ENCODE results near the gene SMCO4.

Gene SMCO4

DNA sequence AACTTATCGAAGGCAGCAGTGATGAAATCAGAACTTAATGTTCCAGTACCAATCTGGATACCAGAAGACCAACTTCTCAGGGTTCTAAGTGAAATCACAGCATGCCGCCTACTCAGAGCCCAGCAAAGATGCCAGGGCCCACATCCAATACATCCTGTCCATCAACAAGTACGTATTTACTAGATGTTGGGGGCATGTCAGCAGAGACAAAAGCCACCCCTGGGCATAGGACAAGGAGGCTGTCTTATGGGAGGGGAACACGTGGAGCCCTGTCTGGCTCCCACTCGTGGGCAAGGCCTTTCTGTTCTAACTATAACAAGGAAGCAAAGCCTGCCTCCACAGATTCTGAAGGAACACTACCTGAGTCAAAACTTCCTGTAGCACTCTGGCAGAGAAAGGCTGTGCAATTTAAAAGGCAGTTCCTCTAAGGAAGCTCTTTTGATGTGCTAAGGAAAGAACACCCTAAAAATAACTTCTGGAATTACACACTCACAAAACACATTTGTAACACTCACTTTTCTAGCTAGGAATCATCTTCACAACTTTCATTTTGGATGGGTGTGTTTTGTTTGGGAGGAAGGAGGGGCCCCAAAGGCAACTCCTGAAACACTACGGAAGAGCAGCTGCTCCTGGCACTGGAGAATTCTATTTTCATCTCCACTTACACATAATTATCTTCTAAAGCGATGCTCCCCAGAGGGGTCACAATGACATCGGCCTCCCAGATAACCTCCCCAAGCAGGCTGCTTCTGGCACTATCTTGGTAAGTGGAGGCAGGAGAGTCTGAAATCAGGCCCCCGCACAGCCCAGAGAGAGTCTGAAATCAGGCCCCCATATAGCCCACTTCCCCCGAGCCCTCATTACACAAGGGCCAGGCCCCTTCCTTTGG, 14.2 kb downstream of the SMCO4 start:
- no peak for DNase-seq (ENCODE audit: low read depth in 2 of 2)

DNA sequence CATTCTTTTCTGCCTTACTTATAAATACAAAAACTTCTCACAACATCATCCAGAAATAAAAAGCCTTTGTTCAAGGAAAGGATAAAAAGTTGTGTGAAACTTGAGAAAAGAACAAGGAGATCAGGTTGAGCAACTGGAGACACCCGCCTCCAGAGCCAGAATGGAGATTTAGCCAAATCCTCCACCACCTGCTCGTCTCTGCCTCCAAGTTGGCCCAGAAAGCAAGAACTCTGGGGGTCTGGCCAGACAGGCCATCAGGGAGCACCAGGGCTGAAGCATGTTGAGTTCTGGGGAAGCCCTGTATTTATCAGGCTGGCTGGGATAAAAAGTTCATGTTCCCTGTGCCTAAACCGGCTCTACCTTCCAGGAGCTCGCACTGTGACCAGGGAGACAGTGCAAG, 14.9 kb downstream of the SMCO4 start:
- no peak for DNase-seq (ENCODE audit: low read depth in 2 of 2)

DNA sequence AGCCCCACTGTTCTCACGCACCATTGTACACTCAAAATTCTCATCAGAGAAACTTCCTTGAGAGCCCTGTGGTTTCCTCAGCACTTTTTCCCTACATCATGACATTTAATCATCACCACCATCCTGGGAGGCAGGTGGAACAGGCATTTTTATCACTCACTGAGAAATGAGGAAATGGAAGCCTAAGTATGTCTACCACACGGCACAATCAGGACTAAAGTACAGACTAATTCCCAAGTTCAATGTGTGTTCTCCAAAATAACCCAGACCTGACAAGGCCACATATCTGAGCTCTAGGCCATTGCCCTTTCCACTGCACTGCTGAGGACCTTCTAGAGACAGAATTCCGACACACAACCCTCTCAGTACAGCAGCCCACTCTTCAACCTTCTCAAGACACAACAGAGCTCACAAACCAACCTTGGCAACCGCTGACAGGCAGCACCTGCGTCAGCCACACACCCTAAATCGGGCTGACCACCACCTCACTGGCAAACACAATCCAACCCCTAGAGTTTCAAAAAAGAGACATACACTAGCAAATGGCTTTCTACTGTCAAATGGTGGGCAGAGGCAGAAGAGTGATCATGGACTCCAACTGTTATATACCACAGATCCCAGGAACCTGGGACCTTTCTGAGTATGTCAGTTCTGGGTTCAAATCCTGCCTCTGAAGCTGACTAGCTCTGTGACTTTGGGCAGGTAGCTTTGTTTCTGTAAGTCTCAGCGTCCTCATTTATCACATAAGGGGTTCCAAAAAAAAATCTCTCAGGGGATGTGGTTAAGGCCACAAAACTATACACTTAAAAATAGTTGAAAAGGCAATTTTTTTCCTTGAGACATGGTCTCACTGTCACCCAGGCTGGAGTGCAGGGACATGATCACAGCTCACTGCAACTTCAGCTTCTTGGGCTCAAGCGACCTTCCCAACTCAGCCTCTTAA, 16.3 kb downstream of the SMCO4 start:
- DNase-seq (ENCODE audit: low read depth in 2 of 2): no peak

GRCh38 chr11:93526346-93526633, 16.9 kb downstream of the SMCO4 start:
- no peak for DNase-seq (ENCODE audit: low read depth in 2 of 2)

DNA sequence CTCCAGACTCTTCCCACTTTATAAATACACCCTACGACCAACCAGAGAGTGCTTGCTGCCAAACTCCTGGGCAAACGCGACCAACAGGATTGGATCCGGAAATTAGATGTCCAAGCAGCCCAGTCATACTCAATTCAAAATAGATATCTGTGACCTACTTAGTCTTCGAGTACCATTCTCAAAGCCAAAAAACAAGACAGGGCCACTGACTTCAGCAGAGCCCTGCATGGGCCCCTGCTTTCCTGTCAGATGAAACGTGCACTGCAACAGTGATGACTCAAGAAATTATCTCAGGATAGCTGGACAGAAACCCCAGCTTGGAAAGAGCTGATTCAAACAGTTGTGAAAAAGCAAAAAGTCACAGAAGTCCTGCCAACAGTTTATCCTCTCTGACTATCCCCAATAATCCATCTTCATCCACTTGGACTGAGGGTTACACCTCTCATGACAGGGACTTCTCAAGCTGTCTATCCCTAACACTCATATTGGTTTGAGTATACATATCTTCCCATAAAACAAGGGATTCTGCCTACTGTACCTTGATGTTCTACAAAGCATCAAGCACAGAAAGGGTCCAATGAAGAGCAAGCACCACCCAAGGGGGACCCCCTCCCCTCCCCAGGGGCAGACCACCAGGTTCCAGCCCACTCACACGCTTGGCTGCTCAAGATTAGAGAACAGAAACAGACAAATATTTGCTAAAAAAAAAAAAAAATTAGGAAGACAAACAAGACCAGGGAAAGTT, 17.4 kb downstream of the SMCO4 start:
- DNase-seq (ENCODE audit: low read depth in 2 of 2): no peak

DNA sequence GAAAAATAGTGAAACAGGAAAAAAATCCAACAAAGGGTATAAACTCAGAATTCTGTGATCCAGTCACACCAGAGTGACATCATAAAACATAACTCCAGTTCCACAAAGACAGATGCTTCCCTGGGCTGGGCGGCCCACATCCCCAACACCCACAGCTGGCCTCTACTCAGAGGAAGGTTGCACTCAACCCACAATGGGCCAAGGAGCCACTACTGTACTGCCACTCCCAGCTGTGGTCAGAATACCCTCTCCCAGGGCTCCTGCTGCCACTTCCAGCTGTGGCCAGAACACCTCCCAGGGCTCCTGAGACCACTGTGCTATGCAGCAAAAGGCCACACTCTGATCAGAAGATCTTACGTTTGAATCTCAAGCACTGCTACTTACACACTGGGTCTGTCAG, 18.3 kb downstream of the SMCO4 start:
- no peak for DNase-seq (ENCODE audit: low read depth in 2 of 2)

- no peak for DNase-seq (ENCODE audit: low read depth in 2 of 2)
Measured at GRCh38 chr11:93524173-93524536, 19.0 kb downstream of the SMCO4 start.

DNA sequence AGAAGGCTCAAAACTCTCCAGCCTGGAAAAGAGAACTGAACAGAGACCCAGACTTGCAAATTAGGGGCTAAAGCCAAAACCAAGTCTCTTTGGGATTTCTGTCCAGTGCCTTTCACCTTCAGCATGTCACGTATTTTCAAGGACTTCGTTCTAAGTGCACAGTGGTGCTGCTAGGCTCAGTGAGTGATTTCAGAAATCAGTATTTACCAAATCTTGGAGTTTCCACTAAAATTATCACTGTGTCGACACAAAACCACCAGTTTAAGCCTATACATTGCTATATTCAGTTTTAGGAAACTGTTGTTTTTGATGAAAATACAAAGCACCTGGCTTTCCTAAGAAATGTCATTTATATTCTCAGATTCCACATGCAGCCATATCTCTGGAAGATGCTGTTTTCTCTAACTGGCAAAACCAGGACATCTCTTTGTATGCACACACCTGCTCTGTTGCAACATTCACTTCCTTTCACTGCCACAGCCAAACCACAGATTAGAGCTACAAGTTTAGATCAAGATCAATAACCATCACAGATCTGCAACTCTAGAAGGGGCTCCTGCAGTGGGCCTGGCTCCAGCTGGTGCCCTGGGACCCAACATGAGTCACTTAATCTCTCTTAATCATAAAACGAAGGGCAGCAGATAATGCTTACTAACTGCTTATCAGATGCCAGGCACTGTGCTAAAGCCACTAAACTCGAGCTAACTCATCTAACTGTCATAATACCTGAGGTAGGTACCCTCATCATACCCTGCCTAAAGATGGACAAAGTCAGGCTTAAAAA, 22.3 kb downstream of the SMCO4 start:
- no peak for DNase-seq (ENCODE audit: low read depth in 2 of 2)

DNA sequence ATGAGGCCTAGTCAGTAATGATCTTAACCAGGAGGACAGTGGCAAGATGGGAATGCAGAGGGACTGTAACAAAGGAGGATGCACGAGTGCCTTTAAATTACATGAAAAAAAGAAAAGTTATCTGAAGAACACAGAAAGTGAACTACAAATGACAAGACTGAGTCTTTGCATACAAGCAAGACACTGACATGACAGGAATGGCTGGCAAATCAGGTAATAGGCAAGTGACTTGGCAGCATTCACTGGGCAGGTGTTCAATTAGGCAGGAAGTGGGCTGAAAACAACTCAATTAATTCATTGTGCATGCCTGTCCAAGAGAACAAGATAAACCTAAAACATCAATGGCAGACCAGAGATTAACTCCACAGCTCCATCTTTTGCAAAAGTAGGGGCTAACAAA, 24.0 kb downstream of the SMCO4 start:
- DNase-seq (ENCODE audit: low read depth in 2 of 2): no peak

DNA sequence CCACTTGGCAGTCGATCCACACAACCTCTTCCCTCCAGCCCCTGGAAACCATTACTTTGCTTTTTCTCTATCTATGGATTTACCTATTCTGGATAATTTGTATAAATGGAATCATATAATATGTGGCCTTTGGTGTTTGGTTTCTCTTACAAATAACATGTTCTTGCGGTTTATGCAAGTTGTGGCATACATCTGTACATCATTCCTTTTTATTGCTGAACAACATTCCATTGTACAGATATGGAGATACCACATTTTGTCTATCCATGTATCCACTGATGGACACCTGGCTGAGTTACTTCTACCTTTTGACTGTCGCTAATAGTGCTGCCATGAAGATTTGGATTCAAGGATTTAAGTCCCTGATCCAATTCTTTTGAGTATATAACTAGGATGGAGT, 25.1 kb downstream of the SMCO4 start:
- DNase-seq (ENCODE audit: low read depth in 2 of 2): no peak

DNA sequence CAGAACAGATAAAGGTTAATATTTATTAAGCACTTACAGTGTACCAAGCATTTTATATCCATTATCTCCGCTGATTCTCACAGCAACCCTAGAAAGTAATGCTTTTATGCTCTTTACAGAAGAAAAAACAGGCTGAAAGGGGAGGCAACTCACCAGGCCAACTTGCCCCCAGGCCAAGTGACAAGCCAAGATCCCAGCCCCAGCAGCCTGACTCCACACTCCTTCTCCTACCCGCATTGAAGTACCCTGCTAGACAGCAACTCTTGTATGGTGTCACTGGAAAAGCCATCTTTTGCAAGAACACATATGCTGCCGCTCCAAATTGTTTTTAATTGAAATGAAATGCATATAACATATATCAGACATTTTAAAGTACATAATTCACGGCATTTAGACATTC, 25.6 kb downstream of the SMCO4 start:
- no peak for DNase-seq (ENCODE audit: low read depth in 2 of 2)

DNA sequence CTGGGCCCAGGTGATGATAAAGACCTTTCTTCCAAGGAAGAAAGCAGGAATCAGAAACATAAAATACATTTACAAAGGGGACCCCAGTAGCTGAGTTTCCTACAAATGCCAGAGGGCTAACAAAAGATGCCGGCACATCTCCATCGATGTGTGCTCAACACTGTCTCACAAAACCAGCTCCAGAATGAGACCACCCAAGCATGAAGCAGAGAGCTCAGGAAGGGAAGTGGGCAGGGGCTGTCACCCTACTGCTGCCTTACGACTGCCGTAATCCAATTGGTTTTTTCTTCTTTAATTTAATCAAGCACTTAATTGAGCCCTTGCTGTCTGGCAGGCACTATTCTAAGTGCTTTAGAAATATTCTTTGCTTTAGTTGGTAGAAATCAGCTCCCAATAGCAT, 26.1 kb downstream of the SMCO4 start:
- no peak for DNase-seq (ENCODE audit: low read depth in 2 of 2)

GRCh38 chr11:93515441-93516025, 27.7 kb downstream of the SMCO4 start:
- no peak for DNase-seq (ENCODE audit: low read depth in 2 of 2)

DNA sequence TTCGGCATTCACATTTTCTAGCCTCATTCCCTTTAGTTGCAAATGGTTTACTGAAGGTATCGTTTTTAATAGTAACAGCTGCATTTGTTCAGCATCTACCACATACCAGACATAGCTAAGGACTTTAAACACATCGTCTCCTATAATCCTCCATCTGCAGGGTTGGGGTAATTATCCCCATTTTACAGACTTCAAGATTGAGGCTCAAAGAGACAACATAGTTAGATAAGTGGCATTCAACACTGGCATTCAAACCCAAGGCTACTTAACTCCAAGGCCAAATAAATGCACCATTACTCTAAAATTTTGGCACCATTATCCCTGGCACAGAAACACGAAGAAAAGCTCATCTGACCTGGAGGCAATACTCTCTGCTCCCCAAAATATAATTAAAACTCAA, 28.5 kb downstream of the SMCO4 start:
- DNase-seq (ENCODE audit: low read depth in 2 of 2): no peak

DNA sequence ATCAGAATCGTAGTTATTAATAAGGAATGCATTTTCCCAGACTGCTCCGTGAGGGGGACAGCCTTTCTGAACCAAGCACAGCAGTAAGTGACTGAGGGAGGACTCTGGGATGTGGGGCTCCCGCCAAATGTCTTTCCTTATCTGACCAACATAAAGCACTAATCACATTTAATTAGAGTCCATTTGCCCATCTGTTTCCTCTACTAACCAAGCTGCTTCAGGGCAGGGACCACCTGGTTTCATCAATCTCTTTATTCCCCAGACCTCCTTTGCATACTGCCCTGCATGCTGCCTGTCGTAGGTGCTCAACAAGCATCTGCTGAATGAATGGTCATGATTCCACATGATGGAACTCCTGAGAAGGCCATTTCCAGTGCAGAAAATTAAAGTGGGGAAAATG, 29.4 kb downstream of the SMCO4 start:
- no peak for DNase-seq (ENCODE audit: low read depth in 2 of 2)

DNA sequence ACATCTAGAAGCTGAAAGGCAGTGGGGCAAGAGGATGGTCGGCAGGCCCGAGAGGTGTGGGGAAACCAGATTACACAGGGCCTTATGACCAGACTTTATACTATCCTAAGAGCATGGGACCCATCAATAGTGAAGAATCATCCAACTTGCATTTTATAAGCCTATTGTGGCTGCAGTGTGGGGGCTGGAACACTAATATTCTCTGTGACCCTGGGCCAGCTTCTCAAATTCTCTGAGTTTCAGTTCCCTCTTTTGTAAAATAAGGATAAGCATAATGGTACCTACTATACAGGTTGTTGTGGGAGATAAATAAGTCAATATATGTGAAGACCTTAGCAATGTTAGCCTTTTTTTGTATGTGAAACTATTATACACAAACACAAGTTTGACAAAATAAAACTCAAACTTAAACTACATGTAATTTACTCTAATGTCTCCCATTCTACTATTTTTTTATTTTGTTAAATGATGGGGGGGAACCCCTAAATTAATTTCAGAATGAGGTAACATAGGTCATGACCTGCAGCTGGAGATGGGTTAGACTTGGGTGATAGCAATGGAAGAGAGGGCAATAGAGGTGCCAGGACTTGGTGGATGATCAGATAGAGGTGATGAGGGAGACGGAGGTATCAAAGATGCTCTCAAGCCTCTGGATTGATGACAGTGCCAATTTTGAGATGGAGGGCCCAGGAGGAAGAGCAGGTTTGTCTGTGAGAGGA, 30.1 kb downstream of the SMCO4 start:
- no peak for DNase-seq (ENCODE audit: low read depth in 2 of 2)

- no peak for DNase-seq (ENCODE audit: low read depth in 2 of 2)
Measured at GRCh38 chr11:93512073-93512475, 31.1 kb downstream of the SMCO4 start.

GRCh38 chr11:93510196-93510873, 32.9 kb downstream of the SMCO4 start:
- DNase-seq (ENCODE audit: low read depth in 2 of 2): no peak

DNA sequence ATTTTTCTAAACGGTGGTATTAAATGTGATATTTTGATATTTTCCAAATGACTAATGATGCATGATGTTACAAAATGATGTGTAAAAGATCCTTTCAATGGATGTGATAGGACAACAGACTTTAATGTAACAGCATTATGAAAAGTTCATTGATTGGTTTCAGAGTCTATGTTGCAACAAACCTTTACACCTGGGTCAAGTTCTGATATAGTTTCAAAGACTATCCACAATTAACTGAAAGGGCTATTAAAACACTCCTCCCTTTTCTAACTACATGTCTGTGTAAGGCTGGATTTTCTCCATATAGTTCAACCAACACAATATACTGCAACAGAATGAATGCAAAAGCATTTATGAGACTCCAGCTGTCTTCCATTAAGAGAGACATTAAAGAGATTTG, 35.7 kb downstream of the SMCO4 start:
- no peak for DNase-seq (ENCODE audit: low read depth in 2 of 2)

GRCh38 chr11:93505703-93506102, 37.5 kb downstream of the SMCO4 start:
- DNase-seq (ENCODE audit: low read depth in 2 of 2): no peak
